Natural killer cell (primary cell): ENCODE measurements around the gene BCAS1. TPM values are rescaled to one million over a fixed set of nuclear protein-coding genes. Genes with fewer than 3 reads are reported as not detected.

Source experiments
- ATAC-seq, 3 donors: fragments of 150-1000 bp in 2 of 3; fragments of 200-7000 bp in 1 of 3; cut with Tn5 transposase; 1 replicate in 1 of 3; 2 replicates in 2 of 3; pipeline ENCODE4 v1.10.0; 2021; ENCODE audit warnings: mild to moderate bottlenecking in 2 of 3, moderate library complexity in 2 of 3
- DNase-seq, 2 donors: peaks; one replicate each; pipeline versions ENCODE4 v3.0.0 to v3.0.0-alpha.2; 2013 to 2021; ENCODE audit warnings: mixed read lengths in 1 of 2
- H3K27ac ChIP-seq: one replicate; pipeline ENCODE4 v1.5.1; 2013; ENCODE audit warnings: mild to moderate bottlenecking, low read length
- H3K27me3 ChIP-seq: one replicate; pipeline ENCODE4 v1.6.1; 2013; ENCODE audit warnings: low read length; ENCODE audit not compliant: control insufficient read depth, insufficient read depth
- H3K36me3 ChIP-seq: one replicate; pipeline ENCODE4 v1.6.1; 2013; ENCODE audit warnings: low read length; ENCODE audit not compliant: control insufficient read depth, insufficient read depth
- H3K4me1 ChIP-seq: one replicate; pipeline ENCODE4 v1.6.1; 2013; ENCODE audit warnings: low read length; ENCODE audit not compliant: control insufficient read depth, insufficient read depth
- H3K4me3 ChIP-seq: one replicate; pipeline ENCODE4 v1.5.1; 2013; ENCODE audit warnings: low read length
- H3K9me3 ChIP-seq: one replicate; pipeline ENCODE4 v1.6.1; 2013; ENCODE audit warnings: low read length; ENCODE audit not compliant: control insufficient read depth, insufficient read depth
- H3K27ac Mint-ChIP-seq, 2 donors: one replicate each; pipeline ENCODE4 v1.8.0; 2022; ENCODE audit warnings: mild to moderate bottlenecking in 2 of 2, mixed read lengths in 2 of 2, moderate library complexity in 1 of 2
- H3K27me3 Mint-ChIP-seq, 2 donors: one replicate each; pipeline ENCODE4 v1.8.0; 2022; ENCODE audit warnings: low read depth in 2 of 2, mixed read lengths in 2 of 2
- H3K36me3 Mint-ChIP-seq: one replicate; pipeline ENCODE4 v1.8.0; 2022; ENCODE audit warnings: mixed read lengths
- H3K4me1 Mint-ChIP-seq, 2 donors: one replicate each; pipeline ENCODE4 v1.8.0; 2022; ENCODE audit warnings: mixed read lengths in 2 of 2
- H3K4me3 Mint-ChIP-seq: one replicate; pipeline ENCODE4 v1.8.0; 2022; ENCODE audit warnings: mild to moderate bottlenecking, moderate library complexity, mixed read lengths
- H3K9me3 Mint-ChIP-seq, 2 donors: one replicate each; pipeline ENCODE4 v1.8.0; 2022; ENCODE audit warnings: mixed read lengths in 2 of 2
- WGBS: methylation state at CpG from one replicate; pipeline ENCODE4 v1.1.7; 2013; ENCODE audit warnings: missing lambda C conversion rate; ENCODE audit not compliant: insufficient coverage; 5-methylcytosine and 5-hydroxymethylcytosine counted together
- intact Hi-C: fragments of 100-400 bp; cut with micrococcal nuclease; formaldehyde crosslinking; loops from one replicate; pipeline ENCODE4 v1.14.2; 2022
- total RNA-seq, 4 donors: library from RNA; stranded (reverse); fragments of 120-200 nt in 1 of 4; gene quantifications; one replicate each; pipeline versions ENCODE4 v1.2.3 to v1.2.4, GENCODE V29; 2013 to 2022
- TF ChIP-seq, protein P1 (sequence below): fragments of 200-600 bp; IDR thresholded peaks from one replicate; pipeline ENCODE4 v1.8.0; 2022; ENCODE audit warnings: antibody characterized with exemption

The BCAS1 gene
- total RNA-seq, 3 donors from 2014 or later (not counting 1 experiment from before 2014, with no cell fraction given): 0.31 to 1.2 (median 0.68) TPM

DNA sequence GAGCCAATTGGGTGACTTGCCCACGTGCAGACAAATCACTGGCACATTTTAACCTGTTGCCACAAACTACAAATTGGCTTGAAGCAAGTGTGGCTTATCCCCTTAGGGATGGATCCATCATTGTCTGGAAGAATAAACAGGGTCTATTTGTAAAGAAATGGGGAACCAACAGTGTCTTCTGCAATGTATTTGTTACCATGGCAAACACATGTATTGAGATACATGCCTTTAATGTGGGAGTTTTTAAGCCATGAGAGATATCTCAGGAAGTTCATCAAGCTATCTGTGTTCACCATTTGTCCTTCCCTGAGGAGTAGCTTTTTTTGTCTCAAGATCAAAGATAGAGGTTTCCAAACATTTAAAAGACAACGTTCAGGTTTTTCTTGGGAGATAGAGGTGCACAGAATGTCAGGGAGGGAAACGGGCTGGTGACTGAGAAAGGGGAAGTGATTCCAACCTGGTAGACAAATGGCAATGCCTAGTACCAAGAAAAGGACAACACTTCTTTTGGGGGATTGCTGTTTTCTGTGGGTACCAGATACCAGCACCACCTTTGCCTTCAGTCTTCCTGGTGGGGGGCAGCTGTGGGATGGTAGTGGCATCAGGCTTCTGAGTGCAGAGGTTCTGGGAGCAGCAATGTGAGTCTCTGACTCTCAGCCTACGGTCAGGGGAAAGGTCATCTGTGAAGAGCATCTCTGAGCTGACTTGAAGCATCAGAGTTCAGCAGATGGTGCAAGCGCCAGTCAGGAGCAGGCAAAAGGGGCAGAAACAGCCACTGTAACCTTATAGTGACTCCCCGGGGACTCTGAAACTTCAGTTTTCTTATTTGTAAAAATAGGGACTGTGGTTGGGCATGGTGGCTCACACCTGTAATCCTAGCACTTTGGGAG lies 20.1 kb upstream of the BCAS1 start:
- Mint-ChIP-seq H3K9me3 (no peaks in the 10 kb centered on the region), H3K27me3 (no peaks in the 10 kb centered on the region), H3K27ac (peak overlapping the region in 1 of 2 donors; percentile 45), H3K4me1 (peaks cover 7 to 9% of the 10 kb centered on the region in 2 donors), H3K4me3 (no peak overlapping the region), H3K36me3 (no peaks in the 10 kb centered on the region)
- Histone ChIP-seq H3K9me3 (no peaks in the 10 kb centered on the region), H3K27me3 (no peaks in the 10 kb centered on the region), H3K27ac (no peak overlapping the region), H3K36me3 (no peaks in the 10 kb centered on the region), H3K4me3 (no peak overlapping the region), H3K4me1 (no peaks in the 10 kb centered on the region)
- intact Hi-C loops: no loop called here
- TF ChIP-seq, protein P1, sequence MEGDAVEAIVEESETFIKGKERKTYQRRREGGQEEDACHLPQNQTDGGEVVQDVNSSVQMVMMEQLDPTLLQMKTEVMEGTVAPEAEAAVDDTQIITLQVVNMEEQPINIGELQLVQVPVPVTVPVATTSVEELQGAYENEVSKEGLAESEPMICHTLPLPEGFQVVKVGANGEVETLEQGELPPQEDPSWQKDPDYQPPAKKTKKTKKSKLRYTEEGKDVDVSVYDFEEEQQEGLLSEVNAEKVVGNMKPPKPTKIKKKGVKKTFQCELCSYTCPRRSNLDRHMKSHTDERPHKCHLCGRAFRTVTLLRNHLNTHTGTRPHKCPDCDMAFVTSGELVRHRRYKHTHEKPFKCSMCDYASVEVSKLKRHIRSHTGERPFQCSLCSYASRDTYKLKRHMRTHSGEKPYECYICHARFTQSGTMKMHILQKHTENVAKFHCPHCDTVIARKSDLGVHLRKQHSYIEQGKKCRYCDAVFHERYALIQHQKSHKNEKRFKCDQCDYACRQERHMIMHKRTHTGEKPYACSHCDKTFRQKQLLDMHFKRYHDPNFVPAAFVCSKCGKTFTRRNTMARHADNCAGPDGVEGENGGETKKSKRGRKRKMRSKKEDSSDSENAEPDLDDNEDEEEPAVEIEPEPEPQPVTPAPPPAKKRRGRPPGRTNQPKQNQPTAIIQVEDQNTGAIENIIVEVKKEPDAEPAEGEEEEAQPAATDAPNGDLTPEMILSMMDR: no peak
- WGBS: 61% methylated on average over 6 of the region's 6 CpGs
- ATAC-seq: no peak
- DNase-seq: no peak

DNA sequence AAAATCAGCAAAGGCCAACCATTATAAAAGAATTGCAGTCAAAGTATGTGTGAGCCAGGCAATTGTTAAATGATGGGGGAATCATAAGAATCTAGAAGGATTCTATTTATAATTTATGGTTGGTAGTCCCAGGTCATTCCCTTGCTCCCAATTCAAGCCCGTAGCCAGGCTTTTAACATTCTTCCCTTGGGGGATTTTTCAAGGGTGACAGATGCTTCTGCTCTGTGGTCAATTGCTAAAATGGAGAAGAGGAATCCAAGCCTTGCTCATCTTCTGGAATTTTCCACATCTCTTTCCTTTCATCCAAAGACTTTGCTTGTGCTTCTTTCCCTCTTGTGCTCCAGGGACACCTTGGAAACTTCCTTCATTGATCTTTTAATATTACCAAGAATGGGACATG lies 18.0 kb upstream of the BCAS1 start:
- H3K9me3 ChIP-seq: no peaks in the 10 kb centered on the region
- H3K27ac ChIP-seq: no peak overlapping the region
- Mint-ChIP-seq H3K27me3 (no peaks in the 10 kb centered on the region), H3K27ac (no peak overlapping the region), H3K9me3 (peaks cover 0 to 3% of the 10 kb centered on the region in 2 donors), H3K4me3 (no peak overlapping the region), H3K36me3 (no peaks in the 10 kb centered on the region), H3K4me1 (peaks cover 7 to 9% of the 10 kb centered on the region in 2 donors)
- TF ChIP-seq, protein P1: no peak
- intact Hi-C loops: no loop called here
- no peaks in the 10 kb centered on the region for H3K27me3 ChIP-seq
- no peaks in the 10 kb centered on the region for H3K4me1 ChIP-seq
- no peaks in the 10 kb centered on the region for H3K36me3 ChIP-seq
- DNase-seq (no peak), ATAC-seq (no peak)
- H3K4me3 ChIP-seq: no peak overlapping the region
- 100% methylated on average over 1 of the region's 1 CpG for WGBS

DNA sequence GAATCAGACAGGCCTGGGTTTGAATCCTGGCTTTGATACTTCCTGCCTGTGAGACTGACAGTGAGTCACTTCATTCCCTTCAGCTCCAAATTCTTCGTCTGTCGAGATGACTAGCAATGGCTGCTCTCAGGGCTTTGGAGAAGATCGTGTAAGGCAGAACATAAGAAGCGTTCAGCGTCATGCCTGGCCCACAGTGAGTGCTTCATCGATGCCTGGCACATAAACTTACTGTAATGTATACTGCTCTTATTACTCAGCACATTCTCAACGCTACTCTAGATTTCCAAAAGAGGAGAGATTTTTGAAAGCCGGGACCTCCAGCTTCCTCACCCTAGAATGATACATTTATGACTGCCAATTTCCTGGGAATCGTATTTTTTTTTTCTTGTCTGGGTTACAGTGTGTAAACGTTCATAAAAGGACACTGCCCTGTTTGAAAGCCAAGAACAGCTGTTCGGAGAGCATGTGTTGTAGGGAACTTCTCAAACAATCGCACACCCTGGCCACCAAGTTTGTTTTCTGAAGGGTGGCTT lies 16.2 kb upstream of the BCAS1 start:
- H3K4me1 ChIP-seq: peaks cover 2% of the 10 kb centered on the region
- ATAC-seq: no peak

More for the DNA sequence above, 16.2 kb upstream of the BCAS1 start:
- Mint-ChIP-seq H3K9me3 (peaks cover 0 to 3% of the 10 kb centered on the region in 2 donors), H3K27ac (no peak overlapping the region), H3K4me3 (no peak overlapping the region), H3K27me3 (no peaks in the 10 kb centered on the region), H3K4me1 (peaks cover 7 to 9% of the 10 kb centered on the region in 2 donors), H3K36me3 (no peaks in the 10 kb centered on the region)
- Histone ChIP-seq H3K27me3 (no peaks in the 10 kb centered on the region), H3K27ac (no peak overlapping the region), H3K4me3 (no peak overlapping the region), H3K9me3 (no peaks in the 10 kb centered on the region), H3K36me3 (no peaks in the 10 kb centered on the region)
- DNase-seq: no peak
- intact Hi-C loops: no loop called here
- 94% methylated on average over 12 of the region's 12 CpGs for WGBS
- TF ChIP-seq, protein P1: no peak
